NCI-H2081 (cell line): Measurements from ENCODE around the gene LRTM2.
A peak's percentile ranks its signal among the peaks of the same experiment; 100 is the strongest.

Experiments
- DNase-seq, 2 experiments: peaks; one replicate each; lab custom pipeline; 2025; lab: John Stamatoyannopoulos, UW

The LRTM2 gene

GRCh38 chr12:1830401-1830845 is 10.1 kb downstream of the LRTM2 start:
- no peak for DNase-seq

DNA sequence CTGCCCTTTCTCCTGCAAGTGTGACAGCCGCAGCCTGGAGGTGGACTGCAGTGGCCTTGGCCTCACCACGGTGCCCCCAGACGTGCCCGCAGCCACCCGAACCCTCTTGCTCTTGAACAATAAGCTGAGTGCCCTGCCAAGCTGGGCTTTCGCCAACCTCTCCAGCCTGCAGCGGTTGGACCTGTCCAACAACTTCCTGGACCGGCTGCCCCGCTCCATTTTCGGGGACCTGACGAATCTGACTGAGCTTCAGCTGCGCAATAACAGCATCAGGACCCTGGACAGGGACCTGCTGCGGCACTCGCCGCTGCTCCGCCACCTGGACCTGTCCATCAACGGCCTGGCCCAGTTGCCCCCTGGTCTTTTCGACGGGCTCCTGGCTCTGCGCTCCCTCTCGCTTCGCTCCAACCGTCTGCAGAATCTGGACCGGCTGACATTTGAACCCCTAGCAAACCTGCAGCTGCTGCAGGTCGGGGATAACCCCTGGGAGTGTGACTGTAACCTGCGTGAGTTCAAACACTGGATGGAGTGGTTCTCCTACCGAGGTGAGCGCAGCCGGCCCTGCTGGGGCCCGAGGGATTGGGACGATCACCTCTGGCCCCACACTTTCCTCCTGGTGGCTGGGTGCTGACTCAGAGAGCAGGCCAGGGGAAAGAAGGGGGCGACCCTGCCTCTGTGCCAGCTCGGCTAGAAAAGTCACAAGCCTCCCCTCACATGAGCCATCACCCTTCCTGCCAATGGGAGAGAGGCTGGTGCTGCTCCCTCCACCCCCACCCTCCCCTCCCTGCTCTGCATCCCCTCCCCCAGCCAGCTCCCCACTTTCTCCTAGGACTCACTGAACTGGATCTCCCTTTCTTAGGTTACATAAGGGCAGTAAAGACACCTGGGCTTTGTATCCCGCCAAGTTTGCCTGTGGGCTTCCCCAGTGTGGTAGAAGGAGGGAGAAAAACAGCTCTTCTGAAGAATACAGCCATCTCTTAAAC is 10.9 kb downstream of the LRTM2 start:
- DNase-seq: no peak

DNA sequence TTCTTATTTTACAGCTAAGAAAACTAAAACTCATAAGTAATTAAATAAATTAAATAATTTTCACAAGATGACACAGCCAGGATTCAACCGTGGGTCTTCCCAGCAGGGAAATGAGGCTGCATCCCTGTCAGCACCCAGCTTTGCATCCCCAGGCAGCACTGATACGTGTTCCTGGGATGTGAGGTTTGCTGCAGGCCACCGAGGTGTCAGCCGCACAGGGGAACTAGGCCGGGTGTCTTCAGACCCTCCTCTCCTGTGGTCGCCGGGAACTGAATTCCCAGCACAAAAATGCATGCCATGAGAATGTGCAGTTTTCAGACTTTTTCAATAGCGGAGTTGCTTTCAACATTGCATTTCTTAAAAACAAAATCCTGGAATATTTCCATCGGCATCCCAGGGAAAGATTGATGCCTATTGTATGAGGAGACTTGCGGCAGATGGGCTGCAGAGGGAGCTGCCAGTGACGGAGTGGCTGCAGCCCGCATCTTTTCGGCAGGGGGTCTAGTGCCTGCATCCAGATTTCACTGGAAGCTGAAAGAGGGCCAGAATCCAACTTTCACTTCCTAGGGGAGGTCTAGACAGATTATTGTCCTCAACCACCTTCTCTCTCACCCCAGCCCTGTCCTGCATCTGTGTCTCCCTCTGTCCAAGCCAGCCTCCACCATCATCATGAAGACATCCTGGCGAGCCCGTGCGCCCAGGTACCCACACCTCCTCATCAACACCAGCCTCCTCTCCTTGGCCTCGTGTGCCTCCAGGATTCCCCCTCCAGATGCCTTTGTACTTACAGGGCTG is 12.6 kb downstream of the LRTM2 start:
- DNase-seq: no peak

- no peak for DNase-seq
These were observed 13.2 kb downstream of the LRTM2 start for GRCh38 chr12:1833596-1834028.

DNA sequence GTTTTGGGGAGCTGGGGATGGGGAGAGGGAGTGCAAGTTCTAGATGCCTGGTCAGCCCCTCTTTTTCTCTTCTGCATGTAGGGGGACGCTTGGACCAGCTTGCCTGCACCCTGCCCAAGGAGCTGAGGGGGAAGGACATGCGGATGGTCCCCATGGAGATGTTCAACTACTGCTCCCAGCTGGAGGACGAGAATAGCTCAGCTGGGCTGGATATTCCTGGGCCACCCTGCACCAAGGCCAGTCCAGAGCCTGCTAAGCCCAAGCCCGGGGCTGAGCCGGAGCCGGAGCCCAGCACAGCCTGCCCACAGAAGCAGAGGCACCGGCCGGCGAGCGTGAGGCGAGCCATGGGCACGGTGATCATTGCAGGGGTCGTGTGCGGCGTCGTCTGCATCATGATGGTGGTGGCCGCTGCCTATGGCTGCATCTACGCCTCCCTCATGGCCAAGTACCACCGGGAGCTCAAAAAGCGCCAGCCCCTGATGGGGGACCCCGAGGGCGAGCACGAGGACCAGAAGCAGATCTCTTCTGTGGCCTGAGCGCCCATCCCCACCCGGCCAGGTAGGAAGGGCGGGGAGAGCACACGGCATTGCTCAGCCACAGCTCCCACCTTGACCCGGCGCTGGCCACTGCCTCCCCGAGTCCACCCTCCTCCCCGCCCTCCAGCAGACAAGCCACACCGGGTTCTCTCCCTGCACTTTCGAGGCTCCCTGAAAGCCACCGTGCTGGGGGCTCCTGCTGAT is 14.0 kb downstream of the LRTM2 start:
- no peak for DNase-seq

DNA sequence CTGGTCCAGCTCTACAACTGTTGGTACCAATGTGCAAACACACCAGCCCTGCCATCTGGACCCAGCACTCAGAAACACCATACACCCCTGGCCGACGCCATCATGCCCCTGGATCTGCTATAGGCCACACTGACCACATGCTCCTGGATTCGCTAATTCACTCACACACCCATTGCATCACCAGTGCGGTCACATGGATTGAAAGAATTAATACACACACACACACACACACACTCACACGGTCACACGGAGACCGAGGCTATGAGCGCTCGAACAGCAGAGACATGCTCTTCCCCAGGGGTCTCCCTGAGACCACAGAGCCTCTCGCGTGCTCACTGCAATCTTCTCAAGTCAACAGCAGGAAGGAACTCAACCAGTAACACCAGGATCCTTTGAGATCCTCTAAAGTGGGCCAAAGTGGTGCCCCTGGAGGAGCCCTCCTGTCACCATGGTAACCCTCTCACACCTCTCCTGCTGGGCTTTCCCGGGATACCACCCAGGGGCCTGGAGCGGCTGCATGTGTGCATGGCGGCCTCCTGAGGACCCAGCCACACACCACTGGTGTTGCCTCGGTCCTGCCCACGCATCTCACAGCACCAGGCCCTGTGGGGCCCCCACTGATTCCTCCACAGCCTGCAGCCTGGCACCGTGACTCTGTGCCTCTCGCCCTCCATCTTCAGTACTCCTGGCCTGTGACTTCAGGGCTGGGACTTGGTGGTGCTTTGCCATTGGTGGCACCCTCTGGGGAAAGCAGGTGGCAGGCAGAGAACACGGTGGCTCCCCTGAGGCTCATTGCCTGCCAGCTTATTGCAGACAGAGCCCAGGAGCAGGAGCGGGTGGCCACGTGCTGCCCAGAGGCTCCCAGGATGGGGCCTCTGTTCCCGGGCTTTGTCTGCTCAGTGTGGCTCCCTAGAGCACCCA is 15.1 kb downstream of the LRTM2 start:
- DNase-seq: no peak

- no peak for DNase-seq
These were observed 16.0 kb downstream of the LRTM2 start for GRCh38 chr12:1836241-1836803.

DNA sequence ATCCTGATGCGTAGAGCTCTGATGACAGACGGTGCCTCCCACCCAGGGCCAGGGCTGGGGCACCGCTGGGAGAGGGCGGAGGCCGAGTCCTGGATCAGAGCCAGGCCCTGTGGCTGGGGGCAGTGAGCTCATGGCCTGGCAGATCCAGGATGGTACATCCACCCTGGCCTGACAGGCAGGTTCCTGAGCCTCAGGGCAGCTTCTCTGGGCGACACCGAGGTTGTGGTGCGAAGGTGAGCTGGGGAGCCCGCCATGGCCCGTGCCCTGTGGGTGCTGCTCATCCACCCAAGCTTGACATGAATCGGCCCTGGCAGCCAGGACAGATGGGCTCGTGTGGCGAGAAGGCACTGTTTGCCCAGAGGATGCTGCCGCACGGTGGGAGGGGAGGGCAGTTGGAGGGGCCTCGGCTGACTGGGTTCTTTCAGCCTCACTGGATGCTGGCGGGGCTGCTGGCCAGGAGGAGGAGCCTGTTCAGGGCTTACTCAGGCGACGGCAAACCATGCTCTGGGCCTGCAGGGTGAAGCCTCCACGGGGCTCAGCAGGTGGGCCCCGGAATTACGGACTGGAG is 16.6 kb downstream of the LRTM2 start:
- DNase-seq: no peak

GRCh38 chr12:1837541-1838204 is 17.3 kb downstream of the LRTM2 start:
- DNase-seq: no peak

DNA sequence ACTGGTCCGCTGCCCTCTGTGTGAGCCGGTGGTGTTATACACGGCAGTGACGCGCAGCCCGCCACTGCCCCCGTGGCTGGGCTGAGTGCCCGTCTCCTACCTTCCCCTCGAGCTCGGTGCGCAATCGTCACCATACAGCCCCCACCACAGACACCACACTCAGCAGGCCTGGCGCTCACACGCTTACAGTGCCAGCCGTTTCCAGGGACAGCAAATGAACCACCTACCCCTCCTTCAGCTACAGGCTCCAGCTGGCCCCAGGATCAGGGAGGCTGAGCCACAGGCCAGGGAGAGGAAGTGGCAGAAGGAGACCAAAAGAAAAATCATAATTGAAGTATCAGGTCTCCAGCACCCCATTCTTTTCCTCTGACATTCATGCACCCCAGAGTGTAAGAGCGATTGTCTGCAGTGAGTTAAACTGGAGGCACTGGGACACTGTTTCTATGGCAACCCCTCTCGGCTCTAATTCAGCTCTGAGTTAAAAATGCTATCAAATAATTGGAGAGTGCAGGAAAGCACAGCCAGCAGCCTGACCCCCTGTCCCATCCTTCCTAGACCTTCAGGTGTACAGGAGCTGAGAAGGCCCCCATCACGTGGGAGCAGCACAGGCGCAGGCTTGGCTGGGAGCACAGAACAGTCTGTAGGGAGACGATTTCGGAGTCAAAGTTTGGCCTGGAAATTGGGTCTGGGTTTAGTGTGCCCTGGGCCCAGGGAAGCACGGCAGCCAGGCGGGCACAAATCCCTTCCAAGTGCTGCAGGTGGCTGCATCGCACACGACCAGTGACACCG is 18.0 kb downstream of the LRTM2 start:
- no peak for DNase-seq

DNA sequence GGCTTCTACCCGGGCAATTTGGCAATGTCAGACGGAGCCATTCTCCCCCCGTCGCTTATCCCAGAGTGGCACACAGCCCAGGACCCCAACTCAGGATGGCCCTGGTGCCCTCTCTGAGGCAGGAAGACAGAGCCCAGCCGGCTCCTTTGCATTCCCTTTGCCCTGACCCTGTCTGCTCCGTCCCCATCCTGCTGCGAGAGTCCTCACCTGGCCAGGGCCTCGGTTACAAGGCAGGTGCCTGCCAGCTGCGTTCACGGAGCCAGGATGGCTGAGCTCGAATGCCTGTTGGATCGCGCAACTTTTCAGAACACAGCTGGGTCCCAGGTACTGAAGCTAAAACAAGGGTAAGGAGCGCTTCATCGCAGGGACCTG is 18.6 kb downstream of the LRTM2 start:
- no peak for DNase-seq

DNA sequence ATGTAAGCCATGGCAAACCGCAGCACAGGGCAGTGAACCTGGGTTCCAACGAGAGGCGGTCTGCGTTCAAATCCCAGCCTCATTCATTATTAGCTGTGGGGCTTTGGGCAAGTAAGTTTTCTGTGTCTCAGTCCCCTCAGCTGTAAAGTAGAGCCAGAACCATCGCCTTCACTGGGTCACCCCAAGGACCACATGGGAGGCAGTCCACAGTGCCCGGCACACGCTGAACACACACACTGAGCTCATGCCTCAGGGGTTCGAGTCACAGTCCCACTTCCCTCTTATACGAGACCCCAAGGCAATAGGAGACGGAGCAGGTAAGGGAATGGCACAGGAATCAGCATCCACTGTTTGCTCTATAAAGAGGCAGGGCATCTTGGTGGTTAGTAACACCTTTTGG is 19.1 kb downstream of the LRTM2 start:
- DNase-seq: no peak

GRCh38 chr12:1839956-1840951 is 19.9 kb downstream of the LRTM2 start:
- peak in 1 of 2 experiments; percentile 22 for DNase-seq

DNA sequence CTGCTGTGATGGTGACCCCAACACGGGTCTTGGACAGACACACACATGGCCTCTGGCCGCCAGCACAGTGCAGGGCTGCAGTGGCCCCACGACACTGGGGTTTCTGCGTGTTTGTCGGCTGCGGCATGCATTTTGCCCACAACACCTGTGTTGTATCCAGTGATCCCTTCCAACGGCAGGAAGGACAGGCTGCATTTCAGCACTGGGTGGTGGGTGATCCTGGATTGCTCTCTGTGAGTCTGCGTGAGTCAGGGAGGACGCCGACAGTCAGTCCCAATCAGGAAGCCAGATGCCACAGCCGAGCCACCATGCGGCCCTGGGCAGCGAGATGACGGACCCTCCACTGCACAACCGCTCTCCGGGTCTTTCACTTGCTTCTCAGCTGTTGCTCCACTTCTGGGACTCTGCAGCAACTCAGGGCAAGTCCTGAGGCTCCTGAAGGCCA is 20.6 kb downstream of the LRTM2 start:
- DNase-seq: no peak

GRCh38 chr12:1841586-1842182 is 21.3 kb downstream of the LRTM2 start:
- no peak for DNase-seq

DNA sequence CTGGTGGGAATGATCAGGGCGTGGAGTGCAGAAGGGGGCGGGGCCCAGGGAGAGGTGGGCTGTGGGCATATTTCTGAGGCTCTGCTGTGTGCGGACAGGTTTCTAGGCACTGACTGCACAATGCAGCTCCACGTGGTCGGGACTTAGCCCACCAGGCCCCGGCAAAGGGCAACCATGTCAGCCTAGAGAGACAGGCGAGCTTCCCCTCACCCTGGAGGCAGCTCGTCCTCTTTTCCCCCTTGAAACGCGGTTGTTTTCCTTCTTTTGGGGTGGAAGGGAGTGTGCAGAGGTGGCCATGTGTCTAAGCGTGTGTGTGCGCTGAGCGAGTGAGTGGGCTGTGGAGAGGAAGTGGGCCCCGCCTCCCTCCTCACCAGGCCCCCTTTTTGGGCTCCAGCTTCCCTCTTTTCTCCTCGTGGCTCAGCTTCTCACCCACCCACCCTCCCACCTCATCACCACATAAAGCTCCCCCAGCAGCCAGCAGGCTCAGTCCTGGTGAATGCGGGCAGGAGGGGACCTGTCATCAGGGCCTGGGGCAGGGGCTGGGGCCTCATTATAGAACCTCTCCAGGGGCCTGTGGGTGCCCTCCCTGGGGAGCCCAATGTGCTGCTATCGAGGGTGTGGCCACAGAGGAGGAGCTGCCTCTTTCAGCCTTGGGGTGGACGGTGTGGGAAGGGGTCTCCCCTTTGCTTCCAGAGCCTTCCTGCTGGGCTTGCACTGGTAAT is 22.0 kb downstream of the LRTM2 start:
- DNase-seq: no peak
